ENCODE results near the gene BTBD8. TPM values are rescaled to one million over a fixed set of nuclear protein-coding genes. Genes with fewer than 3 reads are reported as not detected.

Gene BTBD8
- 0.46 and 0.51 TPM in 2 replicates for total RNA-seq

DNA sequence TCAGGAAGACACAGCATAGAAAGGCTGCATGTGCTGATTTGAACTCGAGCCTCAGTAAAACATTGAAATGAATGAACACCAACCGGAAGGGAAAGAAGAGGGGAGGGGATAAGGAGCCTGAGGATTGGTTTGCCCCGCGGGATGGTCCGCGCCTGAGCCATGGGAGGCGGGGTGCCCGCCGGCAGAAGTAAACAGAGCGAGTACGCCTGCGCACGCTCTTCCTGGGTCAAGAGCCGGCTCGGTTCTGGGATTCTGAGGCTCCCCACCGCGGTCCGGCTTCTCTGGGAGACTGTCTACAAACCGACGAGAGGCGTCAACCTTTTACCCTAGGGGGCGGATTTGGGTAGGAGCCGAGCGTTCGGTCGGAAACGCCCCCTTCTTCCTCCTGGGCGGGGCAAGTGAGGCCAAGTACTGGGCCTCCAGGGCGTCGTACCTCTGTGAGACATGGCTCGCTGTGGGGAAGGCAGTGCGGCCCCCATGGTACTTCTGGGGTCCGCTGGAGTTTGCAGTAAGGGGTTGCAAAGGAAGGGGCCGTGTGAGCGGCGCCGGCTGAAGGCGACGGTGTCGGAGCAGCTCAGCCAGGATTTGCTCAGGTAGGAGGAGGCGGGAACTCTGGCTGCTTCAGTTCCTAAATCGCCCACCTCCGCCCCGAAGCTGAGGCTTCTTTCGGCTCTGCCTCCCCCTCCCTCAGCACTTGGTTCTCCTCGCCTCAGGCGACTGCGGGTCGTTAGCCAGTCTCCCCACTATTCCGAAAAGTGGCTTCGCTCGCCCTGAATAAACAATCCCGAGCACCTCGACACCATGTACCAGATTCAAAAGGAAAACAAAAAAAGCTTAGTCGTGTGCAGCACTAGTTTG lies at the start of gene BTBD8:
Gene BTBD8 (plus strand): TSS at position 218 of the 858 bp plus-strand sequence. CDS start 227 bp downstream, at position 445.
- peaks cover 2% of the 10 kb centered on the region for H3K27me3 Mint-ChIP-seq
- TF ChIP-seq, protein P1, sequence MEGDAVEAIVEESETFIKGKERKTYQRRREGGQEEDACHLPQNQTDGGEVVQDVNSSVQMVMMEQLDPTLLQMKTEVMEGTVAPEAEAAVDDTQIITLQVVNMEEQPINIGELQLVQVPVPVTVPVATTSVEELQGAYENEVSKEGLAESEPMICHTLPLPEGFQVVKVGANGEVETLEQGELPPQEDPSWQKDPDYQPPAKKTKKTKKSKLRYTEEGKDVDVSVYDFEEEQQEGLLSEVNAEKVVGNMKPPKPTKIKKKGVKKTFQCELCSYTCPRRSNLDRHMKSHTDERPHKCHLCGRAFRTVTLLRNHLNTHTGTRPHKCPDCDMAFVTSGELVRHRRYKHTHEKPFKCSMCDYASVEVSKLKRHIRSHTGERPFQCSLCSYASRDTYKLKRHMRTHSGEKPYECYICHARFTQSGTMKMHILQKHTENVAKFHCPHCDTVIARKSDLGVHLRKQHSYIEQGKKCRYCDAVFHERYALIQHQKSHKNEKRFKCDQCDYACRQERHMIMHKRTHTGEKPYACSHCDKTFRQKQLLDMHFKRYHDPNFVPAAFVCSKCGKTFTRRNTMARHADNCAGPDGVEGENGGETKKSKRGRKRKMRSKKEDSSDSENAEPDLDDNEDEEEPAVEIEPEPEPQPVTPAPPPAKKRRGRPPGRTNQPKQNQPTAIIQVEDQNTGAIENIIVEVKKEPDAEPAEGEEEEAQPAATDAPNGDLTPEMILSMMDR (IDR thresholded peaks at IDR 0.05) = no peak
- CTCF ChIA-PET = no interaction called here
- peak within 1 kb of the TSS; percentile 5 for H3K27ac Mint-ChIP-seq
- intact Hi-C loops (cut with micrococcal nuclease) = loop anchor here (1.0 to 5.0 kb wide), 2 partner anchors 217 to 580 kb away; partner anchors contain the start of genes CDC7, GLMN and RPAP2
- peaks cover 7% of the 10 kb centered on the region for H3K9me3 Mint-ChIP-seq
- ATAC-seq (ENCODE audit: low read depth) = peak; percentile 97
- POLR2A ChIA-PET = no interaction called here
- H3K4me1 Mint-ChIP-seq = peaks cover 7% of the 10 kb centered on the region
- H3K36me3 Mint-ChIP-seq (ENCODE audit: low read depth) = peaks cover 2% of the 10 kb centered on the region
- peak; percentile 71 for DNase-seq
- peak within 1 kb of the TSS; percentile 94 for H3K4me3 Mint-ChIP-seq

DNA sequence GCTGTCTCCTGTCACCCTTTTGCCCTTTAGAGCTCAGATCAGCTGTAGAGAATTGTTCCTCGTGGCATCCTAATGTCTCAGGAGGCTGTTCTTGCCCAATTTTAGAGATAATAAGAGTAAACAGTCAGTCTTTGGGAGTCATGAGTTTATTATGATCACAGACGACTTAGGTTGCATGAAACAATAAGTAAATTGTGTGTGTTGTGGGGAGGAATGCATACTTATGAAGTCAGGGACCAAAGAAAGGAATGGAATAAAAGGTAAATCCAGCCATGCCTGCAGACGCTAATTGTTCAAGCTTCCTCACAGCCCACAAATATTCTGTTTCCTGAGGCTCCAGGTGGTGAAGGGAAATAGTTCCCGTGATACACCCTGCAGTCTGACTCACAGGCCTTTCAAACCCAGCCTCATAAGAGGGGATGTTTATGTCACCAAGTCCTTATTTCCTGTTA lies 49.5 kb upstream of the BTBD8 start:
- no peak for DNase-seq
- no peaks in the 10 kb centered on the region for H3K36me3 Mint-ChIP-seq (ENCODE audit: low read depth)
- peaks cover 28% of the 10 kb centered on the region for H3K27me3 Mint-ChIP-seq
- ATAC-seq (ENCODE audit: low read depth) = no peak
- intact Hi-C loops (cut with micrococcal nuclease) = no loop called here
- H3K9me3 Mint-ChIP-seq = no peaks in the 10 kb centered on the region
- CTCF ChIA-PET = no interaction called here
- H3K4me3 Mint-ChIP-seq = peak overlapping the region; percentile 12
- TF ChIP-seq, protein P1 (IDR thresholded peaks at IDR 0.05) = no peak
- peaks cover 11% of the 10 kb centered on the region for H3K4me1 Mint-ChIP-seq
- H3K27ac Mint-ChIP-seq = no peak overlapping the region
- POLR2A ChIA-PET = no interaction called here

DNA sequence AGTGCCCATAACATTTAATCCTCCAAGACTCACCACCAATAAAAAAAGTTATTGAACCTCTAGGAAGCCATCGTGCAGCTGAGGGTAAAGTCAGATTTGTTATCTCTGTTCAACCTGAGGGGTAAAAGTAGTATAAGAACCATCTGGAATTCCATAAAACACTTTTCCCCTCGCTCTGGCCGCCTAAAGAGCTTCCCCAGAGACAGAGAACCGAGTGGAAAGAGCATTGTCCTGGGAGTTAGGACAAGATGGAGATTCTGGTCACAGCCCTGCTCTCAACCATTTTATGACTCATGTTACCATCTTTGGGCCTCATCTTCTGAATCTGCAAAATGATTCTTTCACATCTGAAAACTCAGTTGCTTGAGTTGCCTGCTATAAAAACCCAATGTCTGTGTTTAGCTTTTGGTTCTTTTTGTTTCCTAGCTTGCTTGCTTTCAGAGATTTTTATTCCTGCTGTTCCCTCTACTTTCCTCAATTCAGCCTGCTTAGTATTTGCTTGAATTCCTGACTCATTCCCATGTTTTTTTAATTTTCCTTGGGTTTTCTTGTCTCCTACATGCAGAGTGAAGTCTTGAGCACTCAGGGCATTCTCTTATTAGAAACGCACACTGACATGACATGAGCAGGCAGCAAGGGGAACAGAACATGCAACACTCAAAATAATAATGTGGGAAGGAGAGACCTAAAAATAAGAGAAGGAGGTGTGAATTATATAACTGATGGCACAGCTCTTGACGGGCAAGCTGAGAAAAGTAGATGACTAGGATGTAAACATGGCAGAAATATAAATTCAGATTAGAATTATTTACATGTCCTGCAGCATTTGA lies 48.6 kb upstream of the BTBD8 start:
- intact Hi-C loops (cut with micrococcal nuclease) = no loop called here
- Mint-ChIP-seq H3K4me1 (peaks cover 11% of the 10 kb centered on the region), H3K27me3 (peaks cover 33% of the 10 kb centered on the region), H3K9me3 (no peaks in the 10 kb centered on the region), H3K4me3 (no peak overlapping the region), H3K27ac (no peak overlapping the region), H3K36me3 (ENCODE audit: low read depth) (no peaks in the 10 kb centered on the region)
- ATAC-seq (ENCODE audit: low read depth) = no peak
- no peak for DNase-seq
- POLR2A ChIA-PET = no interaction called here
- TF ChIP-seq, protein P1 (IDR thresholded peaks at IDR 0.05) = no peak
- CTCF ChIA-PET = no interaction called here

DNA sequence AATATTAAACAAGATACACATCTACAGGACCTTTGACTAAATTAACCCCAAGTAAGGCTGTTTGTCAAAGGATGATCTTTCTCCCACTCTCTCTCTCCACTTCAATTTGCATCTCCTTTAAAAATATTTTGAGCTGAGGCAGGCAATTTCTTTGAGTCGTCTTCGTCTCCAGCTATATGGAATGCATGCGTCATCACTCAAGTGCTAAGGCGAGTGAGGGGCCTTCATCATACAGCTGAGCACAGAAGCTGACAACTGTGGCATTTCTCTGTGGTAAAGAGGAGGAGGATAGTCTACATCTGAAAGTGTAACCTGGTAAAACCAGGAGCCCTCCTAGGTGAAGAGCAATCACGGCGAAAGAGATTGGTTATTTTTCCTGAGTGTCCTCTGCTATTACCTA lies 42.7 kb upstream of the BTBD8 start:
- Mint-ChIP-seq H3K27ac (no peak overlapping the region), H3K36me3 (ENCODE audit: low read depth) (no peaks in the 10 kb centered on the region), H3K4me1 (no peaks in the 10 kb centered on the region), H3K9me3 (no peaks in the 10 kb centered on the region), H3K4me3 (no peak overlapping the region), H3K27me3 (peaks cover 14% of the 10 kb centered on the region)
- ChIA-PET CTCF (no interaction called here), POLR2A (no interaction called here)
- no peak for DNase-seq
- TF ChIP-seq, protein P1 (IDR thresholded peaks at IDR 0.05) = no peak
- intact Hi-C loops (cut with micrococcal nuclease) = no loop called here
- ATAC-seq (ENCODE audit: low read depth) = no peak
